ENCODE results near the gene GPRC5C. TPM values are rescaled to one million over a fixed set of nuclear protein-coding genes. Genes with fewer than 3 reads are reported as not detected.

GPRC5C gene
- total RNA-seq, 1 experiment from 2014 or later, result 15.5 TPM

GRCh38 chr17:74450231-74450630, 18.3 kb downstream of the GPRC5C start:
- no peak overlapping the region for H3K27ac ChIP-seq (ENCODE audit: insufficient read length, low read depth, low read length)
- Mint-ChIP-seq H3K9me3 (no peaks in the 10 kb centered on the region), H3K4me1 (peaks cover 26 to 36% of the 10 kb centered on the region in 2 experiments), H3K36me3 (ENCODE audit: insufficient read depth in 1 of 3, low read depth in 3 of 3) (peaks cover 0 to 12% (median 2%) of the 10 kb centered on the region in 3 experiments; a peak in 1 of 7 replicates), H3K27me3 (ENCODE audit: low read depth) (peaks cover 46% of the 10 kb centered on the region), H3K27ac (peak overlapping the region in 1 of 3 experiments; percentile 1; a peak in 1 of 7 replicates), H3K4me3 (no peak overlapping the region)
- no peak overlapping the region for H2AFZ ChIP-seq (ENCODE audit: low read length)
- no peak overlapping the region for H3K56ac ChIP-seq (ENCODE audit: insufficient read length, low read depth, low read length)
- H2BK20ac ChIP-seq (ENCODE audit: low read depth, low read length, poor library complexity, severe bottlenecking), result no peak overlapping the region
- no peak overlapping the region for H3K4me2 ChIP-seq (ENCODE audit: insufficient read depth, insufficient read length, low read length)
- H3K79me1 ChIP-seq (ENCODE audit: insufficient read depth, low read depth, low read length, poor library complexity, severe bottlenecking), result no peaks in the 10 kb centered on the region
- H3K27me3 ChIP-seq (ENCODE audit: insufficient read depth, low read length), result peaks cover 11% of the 10 kb centered on the region; the same call in 1 of the 2 replicates
- no peak overlapping the region for H2BK15ac ChIP-seq (ENCODE audit: low read depth, low read length)
- no CpG with 5 or more reads among the region's 3 CpGs for WGBS (ENCODE audit: extremely low coverage, insufficient read length, low lambda C conversion rate)
- peaks cover 6% of the 10 kb centered on the region; the same call in 1 of the 2 replicates for H3K4me1 ChIP-seq (ENCODE audit: insufficient read depth, low read length)
- peaks cover 7% of the 10 kb centered on the region for H3K23me2 ChIP-seq (ENCODE audit: insufficient read length, low read depth, low read length, poor library complexity, severe bottlenecking)
- H2BK120ac ChIP-seq (ENCODE audit: low read depth, low read length, poor library complexity, severe bottlenecking), result no peak overlapping the region
- DNase-seq, result no peak
- H3K9me3 ChIP-seq (ENCODE audit: control insufficient read depth, low read depth, low read length), result no peaks in the 10 kb centered on the region
- no peak for TF ChIP-seq CTCF (conservative IDR thresholded peaks at IDR 0.05)
- no peak overlapping the region for H3K23ac ChIP-seq (ENCODE audit: insufficient read length, low read depth, low read length)
- no peak overlapping the region for H4K8ac ChIP-seq (replicated peaks; ENCODE audit: insufficient read length, low read depth, low read length)
- H3K79me2 ChIP-seq (ENCODE audit: insufficient read depth, low read length), result no peaks in the 10 kb centered on the region
- no peak overlapping the region for H3K9ac ChIP-seq (ENCODE audit: extremely low read depth, insufficient read length, low read length)
- H3T11ph ChIP-seq (ENCODE audit: low read length), result no peak overlapping the region
- no peak overlapping the region for H2BK5ac ChIP-seq (ENCODE audit: insufficient read length, low read length)
- no peak overlapping the region for H3K4ac ChIP-seq (ENCODE audit: low read depth, low read length)
- H2AK5ac ChIP-seq (ENCODE audit: insufficient read length, low read length), result no peak overlapping the region
- H4K5ac ChIP-seq (ENCODE audit: insufficient read length, low read depth, low read length), result no peak overlapping the region
- no peaks in the 10 kb centered on the region for H4K20me1 ChIP-seq (ENCODE audit: control insufficient read depth, insufficient read depth, insufficient read length)
- H4K91ac ChIP-seq (ENCODE audit: insufficient read length, low read depth, low read length), result no peak overlapping the region
- H3K14ac ChIP-seq (ENCODE audit: insufficient read depth, low read length), result no peak overlapping the region
- H3K18ac ChIP-seq (ENCODE audit: insufficient read length, low read depth, low read length), result no peak overlapping the region
- no peak overlapping the region for H2BK12ac ChIP-seq (ENCODE audit: insufficient read length, low read depth, low read length)

All from H9 (cell line).